Adipose tissue (tissue), 3 donors: ENCODE data around the gene FUT8. TPM values are rescaled to one million over a fixed set of nuclear protein-coding genes. Genes with fewer than 3 reads are reported as not detected.
"Not testable (repeated sequence)": the region's sequence is repeated elsewhere in the genome, so short reads cannot be mapped to it uniquely, and the experiment has no call there.

Source experiments
- H3K27ac ChIP-seq: one replicate; pipeline ENCODE4 v1.5.1; 2013; ENCODE audit warnings: low read depth, low read length
- WGBS, 3 donors: extraction: QIAGEN DNeasy Blood & Tissue Kit; methylation state at CpG; one replicate each; pipeline ENCODE4 v1.1.7; 2013; 5-methylcytosine and 5-hydroxymethylcytosine counted together
- polyA plus RNA-seq, 3 donors: library from polyadenylated mRNA; stranded (reverse); fragments of 200-250 nt; gene quantifications; one replicate each; pipeline ENCODE4 v1.2.3, GENCODE V29; 2013
- donor health status: healthy with polysubstance abuse.
- donor health status: Bipolar disorder and iron deficiency.
- donor health status: healthy.

Gene FUT8
- polyA plus RNA-seq, 3 donors, result 10.7 to 14.7 (median 11.4) TPM

DNA sequence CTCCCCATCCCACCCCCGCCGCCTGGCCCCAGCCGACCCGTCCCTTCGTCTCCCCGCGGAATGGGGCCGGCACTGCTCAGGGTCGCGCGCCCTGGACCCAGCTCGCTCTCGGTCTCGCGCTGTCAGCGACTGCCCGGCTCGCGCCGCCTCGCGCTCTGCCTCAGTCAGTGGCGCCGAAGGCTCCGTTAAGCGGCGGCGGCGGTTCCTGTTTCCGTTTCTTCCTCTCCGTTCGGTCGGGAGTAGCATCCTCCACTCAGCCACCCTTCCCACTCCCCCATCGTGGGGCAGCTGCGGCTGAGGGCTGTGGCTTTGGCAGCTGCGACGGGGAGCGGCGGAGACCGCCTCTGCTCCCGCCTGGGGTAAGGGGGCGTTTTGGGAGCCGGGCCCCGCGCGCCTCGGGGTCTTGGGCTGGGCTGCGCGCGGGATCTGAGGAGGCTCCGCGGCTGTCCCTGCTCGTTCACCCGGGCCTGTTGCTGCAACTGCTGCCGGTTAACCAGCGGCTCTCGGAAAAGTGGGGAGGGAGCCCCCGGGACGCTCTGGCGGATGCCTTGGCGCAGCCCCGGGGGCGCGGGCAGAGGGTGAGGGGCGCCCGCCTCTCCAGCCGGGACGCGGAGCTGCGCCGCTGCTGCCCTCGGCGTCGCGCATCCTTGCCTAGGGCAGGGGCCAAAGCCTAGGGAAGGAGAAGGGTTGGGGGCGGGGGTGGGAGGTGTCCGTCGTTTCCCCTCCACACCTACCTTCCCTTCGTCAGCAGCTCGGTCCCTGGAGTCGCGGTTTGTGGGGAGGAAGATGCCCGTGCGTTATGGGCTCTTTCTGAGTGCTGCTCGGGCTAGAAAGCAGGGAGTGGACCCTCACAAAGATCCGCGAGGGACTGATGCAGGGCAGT is 567 bp downstream of the FUT8 start:
- no peak overlapping the region for H3K27ac ChIP-seq
- WGBS, 3 donors, result 0 to 1% (median 1%) methylated on average over 82 to 87 of the region's 87 CpGs

GRCh38 chr14:65413739-65414045 is 1.2 kb downstream of the FUT8 start:
- 18 to 31% (median 22%) methylated on average over 6 of the region's 6 CpGs for WGBS, 3 donors
- H3K27ac ChIP-seq, result no peak overlapping the region

- 58 to 74% (median 69%) methylated on average over 3 of the region's 3 CpGs for WGBS, 3 donors
- H3K27ac ChIP-seq, result no peak overlapping the region
These were observed 2.5 kb downstream of the FUT8 start for GRCh38 chr14:65414961-65415589.

DNA sequence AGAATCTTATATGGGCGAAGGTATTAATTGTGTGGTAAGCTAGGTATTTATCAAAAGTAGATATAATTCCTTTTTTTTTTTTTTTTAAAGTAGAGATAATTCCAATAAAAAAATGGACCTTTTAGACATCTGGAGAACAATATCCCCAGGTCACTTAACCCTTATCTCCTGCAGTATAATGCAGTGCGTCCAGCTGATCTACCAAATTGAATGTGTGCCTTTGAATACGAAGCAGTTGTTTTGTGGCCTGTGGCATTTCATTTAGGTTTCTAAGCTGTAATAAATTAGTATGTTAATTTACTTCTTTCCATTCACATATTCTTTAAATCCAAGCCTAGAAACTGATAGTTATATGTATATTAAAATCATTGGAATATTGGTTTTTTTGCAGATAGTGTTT is 3.1 kb downstream of the FUT8 start:
- 51 to 94% (median 89%) methylated on average over 3 of the region's 3 CpGs for WGBS, 3 donors
- H3K27ac ChIP-seq, result no peak overlapping the region

GRCh38 chr14:65419593-65420252 is 7.2 kb downstream of the FUT8 start:
- WGBS, 3 donors, result 65 to 84% (median 77%) methylated on average over 5 of the region's 5 CpGs

DNA sequence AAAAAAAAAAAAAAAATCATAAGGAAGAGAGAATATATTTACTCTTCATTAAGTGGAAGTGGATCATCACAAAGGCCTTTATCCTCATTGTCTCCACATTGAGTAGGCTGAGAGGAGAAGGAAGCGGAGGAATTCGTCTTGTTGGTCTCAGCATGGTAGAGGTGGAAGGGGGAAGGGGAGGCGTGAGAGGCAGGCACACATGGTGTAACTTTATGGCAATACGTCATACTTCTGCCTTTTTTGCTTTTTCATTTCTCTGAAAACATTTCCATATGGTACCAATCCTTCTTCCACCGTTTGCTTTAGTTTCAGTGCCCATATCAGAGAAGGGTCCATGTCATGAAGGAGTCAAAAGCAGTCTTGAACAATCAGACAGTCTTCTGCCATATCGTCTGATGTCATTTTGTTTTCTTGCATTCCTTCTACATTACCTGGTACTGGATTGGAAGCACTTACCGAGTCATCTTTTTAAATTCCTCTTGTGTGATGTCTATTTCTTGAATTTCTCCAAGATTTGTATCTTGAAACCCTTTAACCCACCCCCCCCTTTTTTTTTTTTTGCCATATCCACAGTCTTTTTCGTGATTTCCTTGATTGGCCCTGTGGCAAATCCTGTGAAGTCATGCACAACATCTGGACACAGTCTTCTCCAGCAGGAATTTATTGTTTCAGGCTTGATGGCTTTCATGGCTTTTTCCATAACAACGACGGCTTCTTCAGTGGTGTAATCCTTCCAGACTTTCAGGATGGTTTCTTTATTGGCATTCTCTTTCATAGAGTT is 8.9 kb downstream of the FUT8 start:
- no peak overlapping the region for H3K27ac ChIP-seq
- 76 to 90% (median 77%) methylated on average over 10 of the region's 10 CpGs for WGBS, 3 donors

More at GRCh38 chr14:65419593-65420252, 7.2 kb downstream of the FUT8 start:
- no peak overlapping the region for H3K27ac ChIP-seq

- H3K27ac ChIP-seq, result no peak overlapping the region
- WGBS, 3 donors, result 85 to 91% (median 89%) methylated on average over 4 of the region's 4 CpGs
These were observed 9.7 kb downstream of the FUT8 start for GRCh38 chr14:65422088-65422834.

DNA sequence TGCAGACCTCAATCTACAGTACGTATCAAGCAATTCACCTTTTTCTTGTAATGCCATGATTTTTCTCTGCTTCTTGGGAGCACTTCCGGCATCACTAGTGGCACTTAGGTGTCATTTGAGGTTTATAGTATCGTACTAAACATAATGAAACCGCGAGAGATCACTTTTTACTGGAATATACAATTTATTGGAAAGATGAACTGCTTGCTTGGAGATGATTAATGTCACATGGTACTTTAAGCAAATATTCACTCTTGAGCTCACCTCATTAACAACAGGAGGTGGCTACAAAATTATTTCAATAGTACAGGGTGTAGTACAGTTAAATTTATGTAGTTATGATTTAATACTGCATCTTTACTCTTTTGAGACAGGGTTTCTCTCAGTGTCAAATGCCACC is 11.5 kb downstream of the FUT8 start:
- no peak overlapping the region for H3K27ac ChIP-seq
- 91 to 94% (median 94%) methylated on average over 5 of the region's 5 CpGs for whole genome bisulfite sequencing, 3 donors

DNA sequence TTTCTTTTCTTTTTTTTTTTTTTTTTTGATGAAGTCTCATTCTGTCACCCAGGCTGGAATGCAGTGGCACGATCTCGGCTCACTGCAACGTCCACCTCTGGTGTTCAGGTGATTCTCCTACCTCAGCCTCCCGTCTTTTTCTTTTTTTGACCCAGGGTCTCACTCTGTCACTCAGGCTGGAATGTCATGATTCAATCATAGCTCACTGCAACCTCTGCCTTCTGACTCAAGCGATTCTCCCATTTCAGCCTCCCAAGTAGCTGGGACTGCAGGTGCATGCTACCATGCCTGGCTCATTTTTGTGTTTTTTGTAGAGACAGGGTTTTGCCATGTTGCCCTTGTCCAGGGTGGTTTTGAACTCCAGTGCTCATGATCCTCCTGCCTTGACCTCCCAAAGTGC is 12.0 kb downstream of the FUT8 start:
- H3K27ac ChIP-seq, result no peak overlapping the region
- 96 to 98% (median 96%) methylated on average over 5 of the region's 5 CpGs for WGBS, 3 donors

- H3K27ac ChIP-seq, result no peak overlapping the region
- 86 to 94% (median 93%) methylated on average over 6 of the region's 6 CpGs for WGBS, 3 donors
These were observed 13.4 kb downstream of the FUT8 start for GRCh38 chr14:65425885-65426284.

- not testable (repeated sequence) for H3K27ac ChIP-seq
- WGBS, 3 donors, result 97 to 98% (median 97%) methylated on average over 12 of the region's 12 CpGs
These were observed 14.4 kb downstream of the FUT8 start for GRCh38 chr14:65426902-65427301.

- H3K27ac ChIP-seq, result no peak overlapping the region
- 92 to 99% (median 99%) methylated on average over 2 of the region's 2 CpGs for WGBS, 3 donors
These were observed 16.2 kb downstream of the FUT8 start for GRCh38 chr14:65428691-65429090.

- WGBS, 3 donors, result 95 to 100% (median 98%) methylated on average over 5 of the region's 5 CpGs
- H3K27ac ChIP-seq, result no peak overlapping the region
These were observed 17.2 kb downstream of the FUT8 start for GRCh38 chr14:65429757-65430156.

- no peak overlapping the region for H3K27ac ChIP-seq
- WGBS, 3 donors, result 98 to 100% (median 99%) methylated on average over 4 to 7 of the region's 7 CpGs
These were observed 18.7 kb downstream of the FUT8 start for GRCh38 chr14:65431245-65431644.

- 70 to 80% (median 72%) methylated on average over 1 of the region's 1 CpG for WGBS, 3 donors
- H3K27ac ChIP-seq, result no peak overlapping the region
These were observed 19.4 kb downstream of the FUT8 start for GRCh38 chr14:65431951-65432350.

GRCh38 chr14:65432361-65432948 is 19.9 kb downstream of the FUT8 start:
- WGBS, 3 donors, result 87 to 89% (median 88%) methylated on average over 6 of the region's 6 CpGs
- H3K27ac ChIP-seq, result no peak overlapping the region

DNA sequence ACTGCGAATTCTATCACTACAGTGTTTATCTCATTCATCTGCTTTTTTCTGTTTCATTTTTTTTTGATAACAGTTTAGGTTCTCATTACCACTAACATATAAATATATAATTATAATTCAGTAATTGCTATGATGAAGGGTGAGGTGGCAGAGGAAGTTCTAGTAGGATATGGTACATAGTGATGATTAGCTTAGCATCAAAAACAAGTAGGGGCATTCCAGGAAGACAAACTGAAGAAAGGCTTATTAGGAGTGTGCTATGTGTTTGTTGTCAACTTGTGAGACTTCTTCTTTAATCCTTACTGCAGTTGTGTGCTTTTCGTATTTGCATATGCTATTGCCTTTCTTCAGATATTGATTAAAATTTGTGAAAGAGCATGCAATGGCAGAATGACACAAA is 20.6 kb downstream of the FUT8 start:
- H3K27ac ChIP-seq, result no peak overlapping the region
- WGBS, 3 donors, result 92 to 96% (median 95%) methylated on average over 2 of the region's 2 CpGs

GRCh38 chr14:65433646-65434045 is 21.1 kb downstream of the FUT8 start:
- no peak overlapping the region for H3K27ac ChIP-seq
- WGBS, 3 donors, result 84 to 93% (median 93%) methylated on average over 2 of the region's 2 CpGs
